Mesenchymal stem cell (in vitro differentiated cells and primary cell): ENCODE measurements around the gene CRYGS.

Experiments
- DNase-seq: peaks from one replicate; pipeline ENCODE4 v3.0.0-alpha.2; 2013
- H2AFZ ChIP-seq: one replicate; pipeline ENCODE4 v1.6.1; 2013; ENCODE audit warnings: low read depth, mild to moderate bottlenecking, control low read depth, inconsistent platforms, low read length, moderate library complexity
- H2AK5ac ChIP-seq: 2 replicates; pipeline ENCODE4 v1.6.1; 2013; ENCODE audit warnings: low read length, moderate library complexity, mild to moderate bottlenecking, inconsistent platforms; ENCODE audit not compliant: severe bottlenecking
- H2BK120ac ChIP-seq: one replicate; pipeline ENCODE4 v1.6.1; 2013; ENCODE audit warnings: low read depth, mild to moderate bottlenecking, inconsistent platforms, low read length, moderate library complexity
- H2BK12ac ChIP-seq, 2 experiments: one replicate each; pipeline ENCODE4 v1.6.1; 2013; ENCODE audit warnings: inconsistent platforms in 2 of 2, low read length in 2 of 2, mild to moderate bottlenecking in 2 of 2, moderate library complexity in 2 of 2, control low read depth in 1 of 2
- H2BK15ac ChIP-seq: one replicate; pipeline ENCODE4 v1.6.1; 2013; ENCODE audit warnings: mild to moderate bottlenecking, low read depth, inconsistent platforms; ENCODE audit not compliant: poor library complexity, severe bottlenecking
- H2BK5ac ChIP-seq: 2 replicates; pipeline ENCODE4 v1.6.1; 2013; ENCODE audit warnings: low read depth, mild to moderate bottlenecking, low read length, control low read depth, inconsistent platforms; ENCODE audit not compliant: poor library complexity, severe bottlenecking
- H3K14ac ChIP-seq, 2 experiments: one replicate each; pipeline ENCODE4 v1.6.1; 2013; ENCODE audit warnings: inconsistent platforms in 2 of 2, low read length in 2 of 2, control low read depth in 1 of 2, mild to moderate bottlenecking in 1 of 2, moderate library complexity in 1 of 2
- H3K18ac ChIP-seq, 2 experiments: one replicate each; pipeline ENCODE4 v1.6.1; 2013; ENCODE audit warnings: inconsistent platforms in 2 of 2, low read length in 2 of 2, control low read depth in 1 of 2, low read depth in 1 of 2, mild to moderate bottlenecking in 1 of 2
- H3K23ac ChIP-seq, 2 experiments: one replicate each; pipeline ENCODE4 v1.6.1; 2013; ENCODE audit warnings: inconsistent platforms in 2 of 2, low read length in 2 of 2, mild to moderate bottlenecking in 2 of 2, moderate library complexity in 2 of 2, control low read depth in 1 of 2
- H3K27ac ChIP-seq: 2 replicates; pipeline ENCODE4 v1.5.1; 2013; ENCODE audit warnings: mild to moderate bottlenecking, moderate library complexity, low read length, control low read depth, inconsistent platforms; ENCODE audit not compliant: poor library complexity, severe bottlenecking
- H3K27me3 ChIP-seq, 2 experiments: 2 replicates each; pipeline versions ENCODE4 v1.6.1 to v1.7.0; 2013; ENCODE audit warnings: low read length in 2 of 2, mild to moderate bottlenecking in 2 of 2, moderate library complexity in 2 of 2, control low read depth in 1 of 2, inconsistent platforms in 1 of 2; ENCODE audit not compliant: control insufficient read depth in 1 of 2, insufficient read depth in 1 of 2
- H3K36me3 ChIP-seq, 2 experiments: 2 replicates each; pipeline versions ENCODE4 v1.6.1 to v1.7.0; 2013; ENCODE audit warnings: low read length in 2 of 2, control low read depth in 1 of 2, inconsistent platforms in 1 of 2, low read depth in 1 of 2, mild to moderate bottlenecking in 1 of 2; ENCODE audit not compliant: insufficient read depth in 2 of 2, control insufficient read depth in 1 of 2
- H3K4ac ChIP-seq, 2 experiments: one replicate each; pipeline ENCODE4 v1.6.1; 2013; ENCODE audit warnings: inconsistent platforms in 2 of 2, low read length in 2 of 2, mild to moderate bottlenecking in 2 of 2, moderate library complexity in 2 of 2, control low read depth in 1 of 2, low read depth in 1 of 2
- H3K4me1 ChIP-seq: 2 replicates; pipeline ENCODE4 v1.6.1; 2013; ENCODE audit warnings: low read depth, low read length, control low read depth; ENCODE audit not compliant: control insufficient read depth, insufficient read depth
- H3K4me2 ChIP-seq: 2 replicates; pipeline ENCODE4 v1.6.1; 2013; ENCODE audit warnings: low read length, mild to moderate bottlenecking, inconsistent platforms; ENCODE audit not compliant: poor library complexity, severe bottlenecking
- H3K4me3 ChIP-seq, 2 experiments: 2 replicates each; pipeline versions ENCODE4 v1.5.1 to v1.7.0; 2013; ENCODE audit warnings: low read length in 2 of 2, mild to moderate bottlenecking in 2 of 2, control low read depth in 1 of 2, low read depth in 1 of 2; ENCODE audit not compliant: insufficient read depth in 1 of 2
- H3K79me1 ChIP-seq: replicated peaks from 2 replicates; pipeline ENCODE4 v1.6.1; 2013; ENCODE audit warnings: mild to moderate bottlenecking, control low read depth, low read length, inconsistent platforms; ENCODE audit not compliant: poor library complexity, severe bottlenecking
- H3K9ac ChIP-seq: 2 replicates; pipeline ENCODE4 v1.7.0; 2013; ENCODE audit warnings: mild to moderate bottlenecking, low read length, moderate library complexity
- H3K9me3 ChIP-seq: 2 replicates; pipeline ENCODE4 v1.7.0; 2013; ENCODE audit warnings: mild to moderate bottlenecking, low read length; ENCODE audit not compliant: control insufficient read depth
- H4K8ac ChIP-seq: one replicate; pipeline ENCODE4 v1.6.1; 2013; ENCODE audit warnings: inconsistent platforms, mild to moderate bottlenecking, low read length, moderate library complexity
- H4K91ac ChIP-seq: one replicate; pipeline ENCODE4 v1.6.1; 2013; ENCODE audit warnings: mild to moderate bottlenecking, low read length, inconsistent platforms
- WGBS: methylation state at CpG from one replicate; pipeline ENCODE4 v1.1.7; 2013; ENCODE audit warnings: mixed read lengths; 5-methylcytosine and 5-hydroxymethylcytosine counted together

The CRYGS gene

GRCh38 chr3:186564586-186564985, 20.4 kb upstream of the CRYGS start:
- Histone ChIP-seq H2BK15ac (no peak overlapping the region), H2AFZ (no peak overlapping the region), H2AK5ac (no peak overlapping the region), H4K8ac (no peak overlapping the region), H4K91ac (no peak overlapping the region), H3K27me3 (no peaks in the 10 kb centered on the region), H3K4me1 (peaks cover 7% of the 10 kb centered on the region), H3K4me2 (no peak overlapping the region), H3K9ac (no peak overlapping the region), H3K79me1 (peaks cover 32% of the 10 kb centered on the region), H3K9me3 (no peaks in the 10 kb centered on the region), H3K4ac (no peak overlapping the region), H3K23ac (no peak overlapping the region), H3K27ac (no peak overlapping the region), H3K36me3 (peaks cover 3 to 27% of the 10 kb centered on the region in 2 experiments), H3K14ac (no peak overlapping the region), H3K4me3 (no peak overlapping the region), H2BK5ac (no peak overlapping the region), H2BK12ac (no peak overlapping the region), H3K18ac (no peak overlapping the region), H2BK120ac (no peak overlapping the region)
- no peak for DNase-seq

DNA sequence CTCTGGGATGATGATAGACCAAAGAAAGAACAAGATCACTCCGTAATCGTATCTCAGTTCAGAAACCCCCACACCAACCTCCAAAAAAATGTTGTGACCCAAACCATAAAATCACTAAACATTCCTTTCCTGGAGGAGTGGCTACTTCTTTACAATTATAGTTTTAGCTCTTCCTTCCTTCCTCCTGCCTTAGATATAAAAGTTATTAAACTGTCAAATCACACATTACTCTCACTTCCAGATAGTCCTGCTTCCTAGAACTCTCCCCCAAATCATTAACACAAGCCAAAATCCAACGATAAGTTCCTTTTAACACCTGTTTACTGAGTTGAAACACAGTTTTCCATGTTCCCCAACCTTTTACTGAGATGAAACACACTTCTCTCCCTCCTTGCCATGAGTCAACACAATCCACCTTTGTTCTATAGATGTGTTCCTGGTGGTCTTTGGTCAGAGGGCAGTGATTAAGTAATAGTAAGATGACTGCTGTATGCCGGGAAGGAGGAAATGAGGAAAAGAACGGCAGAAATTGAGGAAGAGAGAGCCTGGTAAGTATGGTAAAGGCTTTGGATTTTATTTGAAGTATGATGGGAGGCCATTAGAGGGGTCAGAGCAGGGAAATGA, 8.3 kb upstream of the CRYGS start:
- H3K27me3 ChIP-seq: no peaks in the 10 kb centered on the region
- no peak overlapping the region for H3K23ac ChIP-seq
- no peak overlapping the region for H3K14ac ChIP-seq
- no peak overlapping the region for H2BK12ac ChIP-seq
- no peak overlapping the region for H3K9ac ChIP-seq
- no peak overlapping the region for H3K4ac ChIP-seq
- no peaks in the 10 kb centered on the region for H3K4me1 ChIP-seq
- H3K9me3 ChIP-seq: no peaks in the 10 kb centered on the region
- H2BK5ac ChIP-seq: no peak overlapping the region
- H3K27ac ChIP-seq: no peak overlapping the region
- WGBS: 95% methylated on average over 5 of the region's 5 CpGs
- H3K18ac ChIP-seq: no peak overlapping the region
- no peak overlapping the region for H2BK120ac ChIP-seq
- H3K4me2 ChIP-seq: no peak overlapping the region
- H3K4me3 ChIP-seq: no peak overlapping the region
- H2AK5ac ChIP-seq: no peak overlapping the region
- H4K8ac ChIP-seq: no peak overlapping the region
- H2BK15ac ChIP-seq: no peak overlapping the region
- H4K91ac ChIP-seq: no peak overlapping the region
- peaks cover 6% of the 10 kb centered on the region for H3K79me1 ChIP-seq
- DNase-seq: no peak
- H2AFZ ChIP-seq: no peak overlapping the region
- peaks cover 23 to 88% of the 10 kb centered on the region in 2 experiments for H3K36me3 ChIP-seq

DNA sequence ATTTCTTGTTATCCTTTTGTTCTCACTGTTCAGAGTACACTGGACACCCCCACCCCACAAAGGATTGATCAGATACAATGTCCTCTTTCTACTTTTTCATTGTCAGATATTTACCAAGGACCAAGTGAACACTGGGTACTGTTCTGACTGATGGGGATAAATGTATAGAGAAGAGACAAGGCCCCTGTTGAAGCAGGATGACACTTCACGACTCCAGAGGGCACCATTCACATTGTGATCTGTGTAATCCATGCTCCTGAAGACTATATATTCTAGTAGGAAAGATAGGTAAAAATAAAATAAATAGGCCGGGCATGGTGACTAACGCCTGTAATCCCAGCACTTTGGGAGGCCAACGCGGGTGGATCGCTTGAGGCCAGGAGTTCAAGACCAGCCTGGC, 7.2 kb upstream of the CRYGS start:
- WGBS: 96% methylated on average over 5 of the region's 6 CpGs
- H2AK5ac ChIP-seq: no peak overlapping the region
- H3K4me2 ChIP-seq: no peak overlapping the region
- no peak overlapping the region for H3K4me3 ChIP-seq
- no peak overlapping the region for H2BK5ac ChIP-seq
- no peak overlapping the region for H3K14ac ChIP-seq
- H3K4ac ChIP-seq: no peak overlapping the region
- DNase-seq: no peak
- H2BK120ac ChIP-seq: no peak overlapping the region
- H3K36me3 ChIP-seq: peaks cover 23 to 77% of the 10 kb centered on the region in 2 experiments
- no peak overlapping the region for H2AFZ ChIP-seq
- H4K8ac ChIP-seq: no peak overlapping the region
- peaks cover 3% of the 10 kb centered on the region for H3K79me1 ChIP-seq
- H3K23ac ChIP-seq: no peak overlapping the region
- no peak overlapping the region for H3K18ac ChIP-seq
- H2BK15ac ChIP-seq: no peak overlapping the region
- no peak overlapping the region for H3K27ac ChIP-seq
- no peak overlapping the region for H2BK12ac ChIP-seq
- no peaks in the 10 kb centered on the region for H3K4me1 ChIP-seq
- H3K27me3 ChIP-seq: no peaks in the 10 kb centered on the region
- H4K91ac ChIP-seq: no peak overlapping the region
- no peaks in the 10 kb centered on the region for H3K9me3 ChIP-seq
- no peak overlapping the region for H3K9ac ChIP-seq

DNA sequence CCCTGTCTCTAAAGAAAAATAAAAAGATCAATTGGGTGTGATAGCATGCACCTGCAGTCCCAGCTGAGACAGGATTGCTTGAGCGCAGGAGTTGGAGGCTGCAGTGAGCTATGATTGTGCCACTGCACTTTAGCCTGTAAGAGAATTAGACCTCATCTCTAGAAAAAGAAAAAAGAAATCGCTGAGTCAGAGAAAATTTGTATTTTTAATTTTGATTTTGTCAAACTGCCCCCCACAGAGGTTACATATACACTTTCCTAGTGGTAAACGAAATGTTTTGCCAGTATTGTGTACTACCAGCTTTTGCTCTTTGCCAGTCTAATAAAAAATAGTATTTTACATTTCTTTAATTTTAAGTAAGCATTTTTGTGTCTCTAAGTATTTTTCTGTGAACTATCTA, 5.3 kb upstream of the CRYGS start:
- Histone ChIP-seq H3K79me1 (peaks cover 1% of the 10 kb centered on the region), H3K4me2 (no peak overlapping the region), H3K27ac (no peak overlapping the region), H3K14ac (no peak overlapping the region), H4K91ac (no peak overlapping the region), H2AFZ (no peak overlapping the region), H2BK5ac (no peak overlapping the region), H4K8ac (no peak overlapping the region), H2BK120ac (no peak overlapping the region), H2BK15ac (no peak overlapping the region), H3K4me3 (no peak overlapping the region), H3K27me3 (no peaks in the 10 kb centered on the region), H3K23ac (no peak overlapping the region), H3K4ac (no peak overlapping the region), H2BK12ac (no peak overlapping the region), H3K4me1 (no peaks in the 10 kb centered on the region), H2AK5ac (no peak overlapping the region), H3K9me3 (no peaks in the 10 kb centered on the region), H3K36me3 (peaks cover 16 to 61% of the 10 kb centered on the region in 2 experiments), H3K9ac (no peak overlapping the region), H3K18ac (no peak overlapping the region)
- DNase-seq: no peak
- WGBS: 100% methylated on average over 1 of the region's 3 CpGs
